Measurements from ENCODE around the gene CYP2S1.
"Not testable (repeated sequence)": the region's sequence is repeated elsewhere in the genome, so short reads cannot be mapped to it uniquely, and the experiment has no call there.

The CYP2S1 gene

DNA sequence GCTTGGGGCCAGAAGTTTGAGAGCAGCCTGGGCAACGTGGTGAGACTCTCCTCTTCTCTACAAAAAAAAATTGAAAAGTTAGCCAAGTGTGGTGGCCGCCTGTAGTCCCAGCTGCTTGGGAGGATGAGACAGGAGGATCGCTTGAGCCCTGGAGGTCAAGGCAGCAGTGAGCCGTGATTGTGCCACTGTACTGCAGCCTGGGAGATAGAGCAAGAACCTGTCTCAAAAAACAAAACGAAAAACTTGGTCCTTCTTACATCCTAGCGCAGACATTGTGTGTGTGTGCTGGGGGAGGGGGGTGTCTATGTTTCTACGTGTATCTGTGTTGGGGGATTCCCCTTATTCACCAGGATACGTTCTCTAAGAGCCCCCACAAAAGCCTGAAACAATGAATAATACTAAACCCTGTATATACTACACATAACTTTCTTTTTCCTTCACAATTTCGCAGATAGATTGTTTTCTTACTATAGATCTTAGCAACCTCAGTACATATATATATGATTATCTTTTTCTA lies 33.9 kb downstream of the CYP2S1 start:
- Histone ChIP-seq H3K9me3 (ENCODE audit: severe bottlenecking) (no peaks in the 10 kb centered on the region), H3K27me3 (ENCODE audit: insufficient read depth, low read depth, severe bottlenecking) (no peaks in the 10 kb centered on the region), H3K36me3 (no peaks in the 10 kb centered on the region), H3K27ac (no peak overlapping the region; the same call in 1 of the 2 replicates), H3K4me3 (ENCODE audit: low read depth, low read length) (peak overlapping the region; percentile 53; the same call in 1 of the 2 replicates)
- TF ChIP-seq, protein P1, sequence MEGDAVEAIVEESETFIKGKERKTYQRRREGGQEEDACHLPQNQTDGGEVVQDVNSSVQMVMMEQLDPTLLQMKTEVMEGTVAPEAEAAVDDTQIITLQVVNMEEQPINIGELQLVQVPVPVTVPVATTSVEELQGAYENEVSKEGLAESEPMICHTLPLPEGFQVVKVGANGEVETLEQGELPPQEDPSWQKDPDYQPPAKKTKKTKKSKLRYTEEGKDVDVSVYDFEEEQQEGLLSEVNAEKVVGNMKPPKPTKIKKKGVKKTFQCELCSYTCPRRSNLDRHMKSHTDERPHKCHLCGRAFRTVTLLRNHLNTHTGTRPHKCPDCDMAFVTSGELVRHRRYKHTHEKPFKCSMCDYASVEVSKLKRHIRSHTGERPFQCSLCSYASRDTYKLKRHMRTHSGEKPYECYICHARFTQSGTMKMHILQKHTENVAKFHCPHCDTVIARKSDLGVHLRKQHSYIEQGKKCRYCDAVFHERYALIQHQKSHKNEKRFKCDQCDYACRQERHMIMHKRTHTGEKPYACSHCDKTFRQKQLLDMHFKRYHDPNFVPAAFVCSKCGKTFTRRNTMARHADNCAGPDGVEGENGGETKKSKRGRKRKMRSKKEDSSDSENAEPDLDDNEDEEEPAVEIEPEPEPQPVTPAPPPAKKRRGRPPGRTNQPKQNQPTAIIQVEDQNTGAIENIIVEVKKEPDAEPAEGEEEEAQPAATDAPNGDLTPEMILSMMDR (IDR thresholded peaks at IDR 0.05; ENCODE audit: low read depth, low read length), result no peak
- no peak for DNase-seq

DNA sequence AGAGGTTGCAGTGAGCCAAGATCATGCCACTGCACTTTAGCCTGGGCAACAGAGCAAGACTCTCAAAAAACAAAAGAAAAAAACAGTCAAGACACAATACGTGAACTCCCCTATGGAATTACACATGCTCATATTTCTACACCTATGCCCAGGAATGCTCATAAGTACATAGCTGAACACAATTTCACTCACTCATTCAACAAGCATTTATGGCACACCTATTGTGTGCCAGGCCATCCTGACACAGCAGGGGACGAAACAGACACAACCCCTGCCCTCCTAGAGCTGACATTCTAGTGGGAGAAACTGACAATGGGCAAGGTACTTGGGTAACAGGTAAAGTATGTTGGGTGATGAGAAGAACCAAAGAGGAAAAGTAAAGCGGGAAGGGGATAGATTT lies 35.5 kb downstream of the CYP2S1 start:
- TF ChIP-seq, protein P1 (IDR thresholded peaks at IDR 0.05; ENCODE audit: low read depth, low read length), result no peak
- Histone ChIP-seq H3K9me3 (ENCODE audit: severe bottlenecking) (no peaks in the 10 kb centered on the region), H3K36me3 (no peaks in the 10 kb centered on the region), H3K27ac (no peak overlapping the region), H3K27me3 (ENCODE audit: insufficient read depth, low read depth, severe bottlenecking) (no peaks in the 10 kb centered on the region), H3K4me3 (ENCODE audit: low read depth, low read length) (no peak overlapping the region)
- no peak for DNase-seq

DNA sequence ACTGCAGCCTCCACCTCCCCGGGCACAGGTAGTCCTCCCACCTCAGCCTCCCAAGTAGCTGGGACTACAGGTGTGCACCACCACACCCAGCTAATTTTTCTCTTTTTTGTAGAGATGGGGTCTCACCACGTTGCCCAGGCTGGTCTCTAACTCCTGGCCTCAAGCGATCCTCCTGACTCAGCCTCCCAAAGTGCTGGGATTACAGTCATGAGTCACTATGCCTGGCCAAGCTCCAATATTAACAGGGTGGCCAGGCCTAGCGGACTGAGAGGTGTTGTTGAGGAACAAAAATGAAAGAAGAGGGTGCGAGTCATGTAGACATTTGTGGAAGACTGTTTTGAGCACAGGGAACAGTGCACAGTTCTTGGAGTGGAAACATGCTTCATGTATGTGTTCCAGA lies 36.3 kb downstream of the CYP2S1 start:
- H3K27ac ChIP-seq; H3K27me3 ChIP-seq (ENCODE audit: insufficient read depth, low read depth, severe bottlenecking); H3K36me3 ChIP-seq; H3K9me3 ChIP-seq (ENCODE audit: severe bottlenecking); DNase-seq; H3K4me3 ChIP-seq (ENCODE audit: low read depth, low read length): not testable (repeated sequence)

DNA sequence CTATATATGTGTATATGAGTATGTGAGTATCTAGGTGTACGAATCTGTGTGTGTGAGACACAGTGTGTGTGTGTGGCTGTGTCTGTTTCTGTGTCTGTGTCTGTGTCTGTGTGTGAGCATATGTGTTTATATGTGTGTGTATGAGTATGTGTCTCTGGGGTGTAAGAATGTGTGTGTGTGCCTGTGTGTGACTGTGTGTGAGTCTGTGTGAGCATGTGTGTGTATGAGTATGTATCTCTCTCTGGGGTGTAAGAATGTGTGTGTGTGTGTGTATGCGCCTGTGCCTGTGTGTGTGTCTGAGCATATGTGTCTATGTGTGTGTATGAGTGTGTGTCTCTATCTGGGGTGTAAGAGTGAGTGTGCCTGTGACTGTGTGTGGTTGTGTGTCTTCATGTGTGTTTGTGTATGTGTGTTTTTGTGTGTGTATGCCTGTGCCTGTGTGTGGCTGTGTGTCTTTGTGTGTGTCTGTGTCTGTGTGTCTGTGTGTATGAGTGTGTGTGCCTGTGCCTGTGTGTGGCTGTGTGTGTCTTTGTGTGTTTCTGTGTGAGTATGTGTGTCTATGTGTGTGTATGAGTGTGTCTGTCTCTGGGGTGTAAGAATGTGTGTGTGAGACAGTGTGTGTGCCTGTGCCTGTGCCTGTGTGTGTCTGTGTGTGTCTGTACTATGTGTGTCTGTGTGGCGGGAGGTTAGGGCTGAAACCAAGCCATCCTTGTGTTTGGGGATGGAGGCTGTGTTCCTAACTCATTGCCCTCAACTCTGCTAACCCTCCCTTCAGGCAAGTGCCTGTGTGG lies 37.2 kb downstream of the CYP2S1 start:
- H3K27ac ChIP-seq, result no peak overlapping the region
- H3K9me3 ChIP-seq (ENCODE audit: severe bottlenecking), result no peaks in the 10 kb centered on the region

DNA sequence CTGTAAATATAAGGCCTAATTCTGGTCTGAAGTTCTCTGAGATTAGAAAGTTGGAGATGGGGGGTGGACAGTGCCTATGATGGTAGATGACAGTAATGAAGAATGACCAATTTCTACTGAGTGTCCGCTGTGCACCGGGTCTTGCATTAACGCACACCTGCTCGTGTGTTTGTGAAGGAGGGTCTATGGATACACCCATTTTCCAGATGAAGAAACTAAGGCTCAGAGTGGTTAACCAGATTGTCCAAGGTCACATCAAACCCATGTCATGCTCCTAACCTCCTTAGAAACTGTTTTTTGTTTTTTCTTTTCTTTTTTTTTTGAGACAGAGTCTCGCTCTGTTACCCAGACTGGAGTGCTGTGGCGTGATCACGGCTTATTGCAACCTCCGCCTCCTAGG lies 39.7 kb downstream of the CYP2S1 start:
- Histone ChIP-seq H3K36me3 (no peaks in the 10 kb centered on the region), H3K27me3 (ENCODE audit: insufficient read depth, low read depth, severe bottlenecking) (no peaks in the 10 kb centered on the region)
- TF ChIP-seq, protein P1 (IDR thresholded peaks at IDR 0.05; ENCODE audit: low read depth, low read length), result no peak

More for the DNA sequence above, 37.2 kb downstream of the CYP2S1 start:
- Histone ChIP-seq H3K4me3 (ENCODE audit: low read depth, low read length) (no peak overlapping the region), H3K36me3 (no peaks in the 10 kb centered on the region), H3K27me3 (ENCODE audit: insufficient read depth, low read depth, severe bottlenecking) (no peaks in the 10 kb centered on the region)
- no peak for DNase-seq
- TF ChIP-seq, protein P1 (IDR thresholded peaks at IDR 0.05; ENCODE audit: low read depth, low read length), result no peak

DNA sequence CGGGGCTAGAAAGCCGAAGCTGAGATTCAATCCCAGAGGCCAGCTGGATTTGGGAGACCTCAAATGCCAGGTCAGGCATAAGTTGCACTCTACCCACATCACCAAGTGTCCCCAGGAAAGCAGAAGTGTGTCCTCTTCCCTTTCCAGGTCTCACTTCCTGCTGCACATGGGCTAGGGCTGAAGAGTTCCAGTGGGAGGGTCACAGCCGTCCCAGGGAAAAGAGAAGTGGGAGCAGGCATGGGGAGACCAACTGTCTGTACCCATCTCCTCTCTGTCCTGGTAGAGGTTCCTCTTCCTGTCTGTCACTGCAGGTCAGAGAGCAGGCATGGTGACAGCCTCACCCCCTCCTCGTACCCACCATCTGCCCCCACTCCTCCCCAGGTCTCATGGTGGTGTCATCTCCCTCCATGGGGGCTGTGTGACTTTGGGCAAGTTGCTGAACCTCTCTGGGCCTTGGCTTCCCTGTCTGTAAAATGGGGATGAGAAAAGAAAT lies 40.8 kb downstream of the CYP2S1 start:
- Histone ChIP-seq H3K4me3 (ENCODE audit: low read depth, low read length) (no peak overlapping the region), H3K27me3 (ENCODE audit: insufficient read depth, low read depth, severe bottlenecking) (no peaks in the 10 kb centered on the region), H3K36me3 (no peaks in the 10 kb centered on the region), H3K9me3 (ENCODE audit: severe bottlenecking) (no peaks in the 10 kb centered on the region), H3K27ac (no peak overlapping the region)
- TF ChIP-seq, protein P1 (IDR thresholded peaks at IDR 0.05; ENCODE audit: low read depth, low read length), result no peak
- DNase-seq, result no peak

More for the DNA sequence above, 39.7 kb downstream of the CYP2S1 start:
- Histone ChIP-seq H3K27ac (no peak overlapping the region), H3K4me3 (ENCODE audit: low read depth, low read length) (no peak overlapping the region), H3K9me3 (ENCODE audit: severe bottlenecking) (no peaks in the 10 kb centered on the region)
- no peak for DNase-seq

Data from WERI-Rb-1 (cell line).